GM21381 (cell line): ENCODE data around the gene RNU2-63P.
A peak's percentile ranks its signal among the peaks of the same experiment; 100 is the strongest.
"Not testable (repeated sequence)": the region's sequence is repeated elsewhere in the genome, so short reads cannot be mapped to it uniquely, and the experiment has no call there.

Source experiments
- ATAC-seq: cut with Tn5 transposase; IDR thresholded peaks from one replicate; pipeline ENCODE4 v1.9.1; 2021; ENCODE audit warnings: mild to moderate bottlenecking, moderate library complexity; ENCODE audit not compliant: unreplicated experiment

Gene RNU2-63P

GRCh38 chr2:88016086-88016959 lies at the start of gene RNU2-63P:
Gene RNU2-63P (minus strand): TSS chr2:88016547.
- ATAC-seq, result peak; percentile 85

- no peak for ATAC-seq
Measured at GRCh38 chr2:88061295-88061694, 44.9 kb upstream of the RNU2-63P start.

DNA sequence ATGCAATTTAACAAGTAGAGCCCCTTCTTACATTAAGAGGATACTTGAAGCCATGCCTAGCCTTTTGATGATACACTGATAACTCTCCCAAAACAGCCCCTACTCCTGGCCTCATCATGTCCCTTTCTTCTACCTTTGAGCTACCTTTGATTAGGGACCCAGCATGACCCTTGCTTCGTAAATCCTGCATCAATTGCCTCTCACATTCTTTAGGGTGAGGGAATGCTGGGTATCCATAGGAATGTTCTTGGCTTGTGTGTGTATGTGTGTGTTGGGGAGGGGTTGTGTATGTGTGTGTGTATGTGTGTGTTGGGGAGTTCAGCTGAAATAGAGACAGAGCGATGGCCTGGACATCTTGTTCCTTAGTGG lies 44.5 kb upstream of the RNU2-63P start:
- no peak for ATAC-seq

DNA sequence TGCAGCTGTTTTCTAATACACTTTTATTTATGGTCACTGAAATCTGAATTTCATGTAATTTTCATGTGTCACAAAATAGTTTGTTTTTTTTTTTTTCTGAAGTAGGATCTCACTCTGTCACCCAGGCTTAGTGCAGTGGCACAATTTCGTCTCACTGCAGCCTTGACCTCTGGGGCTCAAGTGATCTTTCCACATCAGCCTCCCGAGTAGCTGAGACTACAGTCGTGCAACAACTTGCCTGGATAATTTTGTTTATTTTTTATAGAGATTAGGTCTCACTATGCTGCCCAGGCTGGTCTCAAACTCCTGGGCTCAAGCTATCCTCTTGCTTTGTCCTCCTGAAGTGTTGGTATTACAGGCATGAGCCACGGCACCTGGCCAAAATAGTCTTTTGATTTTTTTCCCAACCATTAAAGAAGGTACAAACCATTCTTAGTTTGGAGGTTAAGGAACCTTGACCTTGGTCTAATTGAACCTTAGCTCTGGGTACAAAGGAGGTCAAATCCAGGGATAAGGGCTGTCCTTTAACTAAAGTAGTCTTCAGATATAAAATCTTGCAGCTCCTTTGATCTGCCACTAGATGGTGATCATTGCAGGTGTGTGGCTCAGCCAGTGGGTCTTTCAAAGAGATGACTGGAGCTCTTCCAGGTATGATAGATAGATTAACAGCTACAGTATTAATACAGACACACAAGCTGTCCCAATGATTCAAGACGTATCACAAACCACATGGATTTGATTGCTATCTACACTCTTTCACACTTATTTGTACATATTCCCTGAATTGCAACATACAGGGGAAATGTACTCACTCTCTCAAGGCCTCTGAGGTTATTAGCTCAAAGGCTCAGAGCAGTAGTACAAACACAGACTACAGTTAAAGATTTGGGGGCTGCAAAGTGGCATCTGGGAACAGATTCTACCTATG lies 43.9 kb upstream of the RNU2-63P start:
- ATAC-seq, result no peak

DNA sequence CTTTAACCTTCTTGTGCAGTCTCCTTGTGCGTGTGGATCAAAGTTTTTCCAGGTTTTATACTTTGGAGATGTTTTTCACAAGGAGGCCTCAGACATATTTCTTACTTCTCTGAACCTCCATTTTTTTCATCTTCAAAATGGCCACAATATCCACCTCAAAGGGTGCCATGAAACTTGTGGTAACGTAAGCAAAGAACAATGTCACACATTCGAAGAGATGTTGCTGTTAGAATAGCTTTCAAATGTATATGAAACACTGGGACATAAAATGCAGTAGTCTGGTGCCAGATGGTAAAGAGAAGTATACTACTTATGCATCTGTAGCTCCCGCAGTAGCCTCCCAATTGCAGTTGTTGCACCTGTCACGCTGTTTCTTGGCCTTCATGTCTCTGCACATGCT lies 41.8 kb upstream of the RNU2-63P start:
- no peak for ATAC-seq

GRCh38 chr2:88057437-88057844 lies 41.1 kb upstream of the RNU2-63P start:
- no peak for ATAC-seq

- ATAC-seq, result peak; percentile 94
Measured at GRCh38 chr2:88055371-88056128, 39.2 kb upstream of the RNU2-63P start, which contains the start of gene KRCC1. Gene KRCC1 (minus strand): TSS chr2:88055783. CDS start chr2:88028563, 27,220 bp downstream.

DNA sequence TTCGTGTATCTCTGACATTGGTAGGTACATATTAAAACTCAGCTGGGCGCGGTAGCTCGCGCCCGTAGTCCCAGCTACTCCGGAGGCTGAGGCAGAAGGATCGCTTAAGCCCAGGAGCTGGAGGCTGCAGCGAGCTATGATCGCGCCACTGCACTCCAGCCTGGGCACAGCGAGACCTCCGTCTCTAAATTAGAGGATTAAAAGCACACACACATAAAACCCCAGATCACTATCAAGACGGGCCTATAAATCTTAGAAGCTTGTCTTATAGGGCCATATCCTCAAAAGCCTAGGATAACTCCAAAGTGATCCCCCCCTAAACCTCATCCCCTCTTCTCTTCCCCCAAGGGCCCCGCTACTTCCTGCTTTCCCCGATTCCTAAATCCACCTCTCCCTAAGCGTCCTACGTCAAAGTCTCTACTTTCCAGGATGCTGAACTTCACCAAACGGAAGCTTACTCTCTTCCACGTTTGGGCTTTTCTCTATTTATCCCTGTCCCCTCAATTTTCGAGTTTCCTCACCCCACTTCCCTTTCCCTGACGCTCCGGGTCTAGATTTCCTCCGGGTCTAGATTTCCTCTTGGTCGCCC lies 38.5 kb upstream of the RNU2-63P start:
- no peak for ATAC-seq

- ATAC-seq, result no peak
Measured at GRCh38 chr2:88053934-88054781, 37.8 kb upstream of the RNU2-63P start.

DNA sequence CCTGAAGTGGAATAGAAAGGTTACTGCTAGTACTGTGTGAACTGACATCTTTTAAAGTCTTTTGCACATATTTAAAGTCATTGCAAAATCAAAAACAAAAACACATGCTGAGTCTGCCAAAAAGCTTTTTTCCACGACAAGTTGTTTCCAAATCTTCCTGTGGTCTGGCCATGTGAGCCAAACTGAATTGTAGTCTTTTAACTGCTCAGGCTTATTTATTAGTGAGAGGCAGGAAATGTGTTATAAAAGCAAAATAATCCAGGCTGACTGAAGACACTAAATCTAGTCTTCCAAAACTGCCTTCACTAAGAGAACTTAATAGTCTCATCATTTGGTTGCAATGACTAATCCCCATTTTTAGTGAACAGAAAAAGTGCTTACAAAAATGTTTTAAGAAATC lies 36.9 kb upstream of the RNU2-63P start:
- no peak for ATAC-seq

DNA sequence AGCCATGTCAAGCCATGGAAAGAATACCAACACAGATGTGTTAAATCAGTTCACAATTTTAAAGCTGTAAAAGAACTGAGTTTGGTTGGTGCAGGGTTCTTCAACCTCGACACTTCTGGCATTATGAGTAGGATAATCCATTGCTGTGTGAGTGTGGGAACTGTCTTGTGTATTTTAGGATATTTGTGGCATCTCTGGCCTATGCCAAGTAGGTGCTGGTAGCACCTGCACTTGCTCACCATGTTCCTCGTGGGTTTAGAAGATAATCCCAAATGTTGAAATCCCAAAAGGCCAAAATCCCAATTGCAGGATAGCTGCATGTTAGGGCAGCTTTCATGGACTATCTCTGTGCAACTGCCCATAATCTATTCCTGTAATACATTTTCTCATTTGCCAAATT lies 35.4 kb upstream of the RNU2-63P start:
- no peak for ATAC-seq

DNA sequence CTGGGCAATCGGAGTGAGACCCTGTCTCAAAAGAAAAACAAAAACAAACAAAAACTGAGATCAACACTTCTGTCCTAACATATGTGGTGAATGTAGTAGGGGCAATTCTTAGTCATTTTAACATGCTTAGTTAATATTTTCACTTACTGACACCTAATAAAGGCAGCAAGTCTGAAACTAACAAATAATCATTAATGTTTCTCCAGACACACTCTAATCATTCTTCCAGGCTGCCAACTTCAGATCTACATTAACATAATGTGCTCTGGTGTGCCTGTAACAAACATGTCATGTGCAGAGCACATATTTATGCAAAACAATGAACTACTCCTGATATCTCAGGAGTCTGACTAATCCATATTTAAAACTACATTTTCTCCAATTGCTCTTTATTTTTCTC lies 33.3 kb upstream of the RNU2-63P start:
- no peak for ATAC-seq

DNA sequence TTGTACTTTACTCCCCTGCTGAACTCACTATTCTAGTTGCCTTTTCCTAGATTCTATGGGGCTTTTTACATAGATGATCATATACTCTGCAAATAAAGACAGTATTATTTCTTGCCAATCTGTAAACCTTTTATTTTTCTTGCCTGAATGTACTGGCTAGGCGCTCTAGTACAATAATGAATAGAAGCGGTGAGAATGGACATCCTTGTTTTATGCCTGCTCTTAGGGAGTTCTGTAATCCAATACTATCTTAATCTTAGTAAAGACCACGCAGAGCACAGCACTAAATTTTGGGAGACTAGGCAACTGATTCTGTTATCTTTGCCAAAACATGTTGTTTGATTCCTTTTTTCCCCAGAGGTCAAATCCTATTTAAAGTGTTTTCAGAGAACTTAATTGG lies 32.2 kb upstream of the RNU2-63P start:
- no peak for ATAC-seq

DNA sequence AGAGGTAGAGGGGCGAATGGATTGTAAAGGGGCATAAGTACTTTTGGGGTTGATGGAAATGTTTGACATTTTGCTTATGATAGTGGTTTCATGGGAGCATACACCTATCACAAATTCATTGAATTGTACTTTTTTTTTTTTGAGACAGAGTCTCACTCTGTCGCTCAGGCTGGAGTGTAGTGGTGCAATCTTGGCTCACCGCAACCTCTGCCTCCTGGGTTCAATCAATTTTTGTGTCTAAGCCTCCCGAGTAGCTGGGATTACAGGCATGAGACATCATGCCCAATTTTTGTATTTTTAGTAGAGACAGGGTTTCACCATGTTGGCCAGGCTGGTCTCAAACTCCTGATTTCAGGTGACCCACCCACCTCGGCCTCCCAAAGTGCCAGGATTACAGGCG lies 29.2 kb upstream of the RNU2-63P start:
- ATAC-seq, result not testable (repeated sequence)

DNA sequence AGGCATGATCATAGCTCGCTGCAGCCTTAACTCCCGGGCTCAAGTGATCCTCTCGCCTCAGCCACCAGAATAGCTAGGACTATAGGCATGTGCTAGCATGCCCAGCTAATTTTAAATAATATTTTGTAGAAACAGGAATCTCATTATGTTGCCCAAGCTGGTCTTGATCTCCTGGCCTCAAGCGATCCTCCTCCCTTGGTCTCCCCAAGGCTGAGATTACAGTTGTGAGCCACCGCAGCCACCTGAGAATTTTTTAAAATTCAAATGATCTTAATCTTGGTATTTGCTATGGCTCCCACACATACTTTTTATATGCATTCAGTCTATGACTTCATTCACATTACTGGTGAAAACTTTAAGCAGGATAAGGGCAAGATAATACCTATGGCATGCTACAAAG lies 26.1 kb upstream of the RNU2-63P start:
- no peak for ATAC-seq

GRCh38 chr2:88038263-88039105 lies 22.1 kb upstream of the RNU2-63P start:
- ATAC-seq, result no peak

GRCh38 chr2:88036606-88037005 lies 20.3 kb upstream of the RNU2-63P start:
- no peak for ATAC-seq

- ATAC-seq, result no peak
Measured at GRCh38 chr2:88036182-88036581, 19.8 kb upstream of the RNU2-63P start.
